B cell (primary cell): ENCODE measurements around the gene ARL6. TPM values are rescaled to one million over a fixed set of nuclear protein-coding genes. Genes with fewer than 3 reads are reported as not detected.

Experiments used
- ATAC-seq: fragments of 200-7000 bp; cut with Tn5 transposase; one replicate; pipeline ENCODE4 v1.10.0; 2021; ENCODE audit warnings: low read depth, mild to moderate bottlenecking, moderate number of reproducible peaks, moderate library complexity
- CTCF ChIA-PET: fragments of 350-600 bp; sonication (Branson Sonifier 250); formaldehyde crosslinking; loops from one replicate; lab custom pipeline; 2021; ENCODE audit warnings: antibody characterized with exemption, inconsistent platforms; lab: Charles Lee
- POLR2A ChIA-PET: fragments of 350-600 bp; sonication (Branson Sonifier 250); formaldehyde crosslinking; loops from one replicate; lab custom pipeline; 2021; ENCODE audit warnings: antibody characterized with exemption; lab: Charles Lee
- DNase-seq: peaks from one replicate; pipeline ENCODE4 v3.0.0; 2013
- H2AFZ ChIP-seq: 2 replicates; pipeline ENCODE4 v1.6.1; 2012; ENCODE audit warnings: mild to moderate bottlenecking, low read depth, low read length; ENCODE audit not compliant: insufficient read depth, poor library complexity, severe bottlenecking
- H3K27ac ChIP-seq, 2 donors: 1 replicate in 1 of 2; 2 replicates in 1 of 2; pipeline ENCODE4 v1.5.1; 2012 to 2013; ENCODE audit warnings: low read length in 2 of 2, mild to moderate bottlenecking in 2 of 2, moderate library complexity in 1 of 2
- H3K27me3 ChIP-seq, 4 experiments: fragments of 200-600 bp in 1 of 4; sonication (generic) in 1 of 4; replicated peaks in 1 of 4; 1 replicate in 2 of 4; 2 replicates in 2 of 4; pipeline versions ENCODE4 v1.6.1 to v1.7.0; 2013 to 2016; ENCODE audit warnings: low read length in 3 of 4, mild to moderate bottlenecking in 2 of 4, mixed read lengths in 1 of 4, moderate library complexity in 1 of 4; ENCODE audit not compliant: insufficient read depth in 4 of 4, control insufficient read depth in 3 of 4; ENCODE audit errors: control extremely low read depth in 1 of 4
- H3K36me3 ChIP-seq, 2 experiments: replicated peaks in 1 of 2; 1 replicate in 1 of 2; 2 replicates in 1 of 2; pipeline versions ENCODE4 v1.6.1 to v1.7.1; 2013; ENCODE audit warnings: low read length in 1 of 2; ENCODE audit not compliant: insufficient read depth in 2 of 2, control insufficient read depth in 1 of 2; ENCODE audit errors: control extremely low read depth in 1 of 2, extremely low read depth in 1 of 2
- H3K4me1 ChIP-seq, 2 donors: fragments of 200-600 bp in 1 of 2; sonication (generic) in 1 of 2; 1 replicate in 1 of 2; 2 replicates in 1 of 2; pipeline versions ENCODE4 v1.5.1 to v1.6.1; 2013 to 2017; ENCODE audit warnings: low read length in 2 of 2; ENCODE audit not compliant: control insufficient read depth in 2 of 2, insufficient read depth in 2 of 2
- H3K4me2 ChIP-seq: replicated peaks from 2 replicates; pipeline ENCODE3; 2012; ENCODE audit warnings: mild to moderate bottlenecking, low read depth, low read length; ENCODE audit not compliant: poor library complexity, severe bottlenecking
- H3K4me3 ChIP-seq, 5 experiments: fragments of 200-600 bp in 1 of 5; sonication (generic) in 1 of 5; 1 replicate in 3 of 5; 2 replicates in 2 of 5; pipeline versions ENCODE4 v1.5.1 to v1.7.0; 2011 to 2016; ENCODE audit warnings: low read length in 4 of 5, mild to moderate bottlenecking in 4 of 5, low read depth in 2 of 5, control low read depth in 1 of 5, moderate library complexity in 1 of 5; ENCODE audit not compliant: insufficient read depth in 1 of 5; ENCODE audit errors: control extremely low read depth in 1 of 5, extremely low read depth in 1 of 5
- H3K79me2 ChIP-seq: fragments of 200-600 bp; sonication (generic); one replicate; pipeline ENCODE4 v1.6.0; 2016; ENCODE audit warnings: low read length; ENCODE audit not compliant: control insufficient read depth, insufficient read depth
- H3K9ac ChIP-seq: fragments of 200-600 bp; sonication (generic); 2 replicates; pipeline ENCODE4 v1.6.1; 2017; ENCODE audit warnings: mild to moderate bottlenecking, low read length, moderate library complexity
- H3K9me3 ChIP-seq, 3 donors: one replicate each; pipeline versions ENCODE4 v1.6.1 to v1.7.1; 2013; ENCODE audit warnings: low read length in 2 of 3; ENCODE audit not compliant: control insufficient read depth in 2 of 3, insufficient read depth in 1 of 3; ENCODE audit errors: control extremely low read depth in 1 of 3
- H4K20me1 ChIP-seq: 2 replicates; pipeline ENCODE4 v1.6.0; 2012; ENCODE audit warnings: mild to moderate bottlenecking, low read length; ENCODE audit not compliant: insufficient read depth, control insufficient read depth, poor library complexity, severe bottlenecking
- H3K27ac Mint-ChIP-seq: one replicate; pipeline ENCODE4 v1.8.0; 2021; ENCODE audit warnings: mixed read lengths
- H3K27me3 Mint-ChIP-seq: one replicate; pipeline ENCODE4 v1.8.0; 2021; ENCODE audit warnings: mixed read lengths
- H3K4me1 Mint-ChIP-seq: one replicate; pipeline ENCODE4 v1.8.0; 2021; ENCODE audit warnings: mixed read lengths
- H3K4me3 Mint-ChIP-seq: one replicate; pipeline ENCODE4 v1.8.0; 2021; ENCODE audit warnings: mixed read lengths
- H3K9me3 Mint-ChIP-seq: one replicate; pipeline ENCODE4 v1.8.0; 2022; ENCODE audit warnings: mixed read lengths; ENCODE audit not compliant: insufficient read depth
- EZH2 ChIP-seq: IDR thresholded peaks from 2 replicates; pipeline ENCODE4 v1.6.1; 2012; ENCODE audit warnings: borderline replicate concordance, low read depth, mild to moderate bottlenecking, moderate library complexity, low read length; ENCODE audit not compliant: insufficient read depth, poor library complexity, severe bottlenecking
- WGBS: methylation state at CpG from one replicate; pipeline ENCODE4 v1.1.5; 2013; ENCODE audit warnings: missing lambda C conversion rate; ENCODE audit not compliant: insufficient coverage; 5-methylcytosine and 5-hydroxymethylcytosine counted together
- intact Hi-C: fragments of 100-400 bp; cut with micrococcal nuclease; formaldehyde crosslinking; loops from one replicate; pipeline ENCODE4 v1.10.0; 2022
- polyA plus RNA-seq: library from polyadenylated mRNA; depleted of rRNA; stranded (reverse); fragments of >200 nt; gene quantifications from 2 replicates; pipeline ENCODE4 v1.2.3, GENCODE V29; 2012
- total RNA-seq, 2 donors: library from RNA; stranded (reverse); fragments of 120-200 nt in 1 of 2; gene quantifications; 1 replicate in 1 of 2; 2 replicates in 1 of 2; pipeline versions ENCODE4 v1.2.3 to v1.2.4, GENCODE V29; 2013 to 2022
- TF ChIP-seq, protein P1 (sequence below): fragments of 200-600 bp; IDR thresholded peaks from one replicate; pipeline ENCODE4 v1.8.0; 2022; ENCODE audit warnings: antibody characterized with exemption, mild to moderate bottlenecking

The ARL6 gene
- total and polyA plus RNA-seq, 2 donors (not counting 1 experiment from before 2014, with no cell fraction given) = 1.6 to 5.6 TPM

DNA sequence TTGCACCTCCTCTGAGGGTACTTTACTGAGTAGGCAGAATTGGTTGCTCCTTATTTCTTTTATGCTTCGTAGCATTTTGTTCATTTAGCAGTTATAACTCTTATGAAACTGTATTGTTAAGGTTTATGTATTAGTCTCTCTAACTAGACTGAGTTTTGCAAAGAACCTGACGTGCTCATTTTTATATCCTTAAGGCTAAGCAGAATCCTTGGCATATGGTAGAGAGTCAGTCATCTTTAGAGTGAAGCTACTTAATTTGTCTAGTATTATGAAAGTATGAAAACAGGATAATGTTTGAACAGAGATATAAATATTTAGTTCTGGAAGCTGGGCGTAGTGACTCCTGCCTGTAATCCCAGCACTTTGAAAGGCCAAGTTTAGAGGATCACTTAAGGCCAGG is 77.4 kb downstream of the ARL6 start:
- CTCF ChIA-PET = no interaction called here

GRCh38 chr3:97848779-97849178 is 84.2 kb downstream of the ARL6 start:
- DNase-seq (no peak), ATAC-seq (no peak)
- no peaks in the 10 kb centered on the region for H3K4me1 ChIP-seq
- no peak overlapping the region for H3K27ac ChIP-seq
- H4K20me1 ChIP-seq = no peaks in the 10 kb centered on the region
- H3K4me1 Mint-ChIP-seq = no peaks in the 10 kb centered on the region
- no peak overlapping the region for H3K27ac Mint-ChIP-seq
- WGBS = no CpG with 5 or more reads among the region's 3 CpGs
- H3K4me3 Mint-ChIP-seq = no peak overlapping the region
- H3K27me3 ChIP-seq = peaks cover 0 to 3% (median 0%) of the 10 kb centered on the region in 4 experiments
- CTCF ChIA-PET = no interaction called here
- no peak overlapping the region for H3K4me2 ChIP-seq
- H3K9me3 Mint-ChIP-seq = peaks cover 2% of the 10 kb centered on the region
- no peaks in the 10 kb centered on the region for H3K27me3 Mint-ChIP-seq
- intact Hi-C loops = no loop called here
- H2AFZ ChIP-seq = no peak overlapping the region
- POLR2A ChIA-PET = no interaction called here
- H3K4me3 ChIP-seq = no peak overlapping the region
- no peaks in the 10 kb centered on the region for H3K36me3 ChIP-seq
- H3K79me2 ChIP-seq = no peaks in the 10 kb centered on the region
- no peak overlapping the region for H3K9ac ChIP-seq
- H3K9me3 ChIP-seq = no peaks in the 10 kb centered on the region
- TF ChIP-seq, protein P1, sequence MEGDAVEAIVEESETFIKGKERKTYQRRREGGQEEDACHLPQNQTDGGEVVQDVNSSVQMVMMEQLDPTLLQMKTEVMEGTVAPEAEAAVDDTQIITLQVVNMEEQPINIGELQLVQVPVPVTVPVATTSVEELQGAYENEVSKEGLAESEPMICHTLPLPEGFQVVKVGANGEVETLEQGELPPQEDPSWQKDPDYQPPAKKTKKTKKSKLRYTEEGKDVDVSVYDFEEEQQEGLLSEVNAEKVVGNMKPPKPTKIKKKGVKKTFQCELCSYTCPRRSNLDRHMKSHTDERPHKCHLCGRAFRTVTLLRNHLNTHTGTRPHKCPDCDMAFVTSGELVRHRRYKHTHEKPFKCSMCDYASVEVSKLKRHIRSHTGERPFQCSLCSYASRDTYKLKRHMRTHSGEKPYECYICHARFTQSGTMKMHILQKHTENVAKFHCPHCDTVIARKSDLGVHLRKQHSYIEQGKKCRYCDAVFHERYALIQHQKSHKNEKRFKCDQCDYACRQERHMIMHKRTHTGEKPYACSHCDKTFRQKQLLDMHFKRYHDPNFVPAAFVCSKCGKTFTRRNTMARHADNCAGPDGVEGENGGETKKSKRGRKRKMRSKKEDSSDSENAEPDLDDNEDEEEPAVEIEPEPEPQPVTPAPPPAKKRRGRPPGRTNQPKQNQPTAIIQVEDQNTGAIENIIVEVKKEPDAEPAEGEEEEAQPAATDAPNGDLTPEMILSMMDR = no peak
- no peak for TF ChIP-seq EZH2

More for the DNA sequence above, 77.4 kb downstream of the ARL6 start:
- intact Hi-C loops = no loop called here
- H3K9me3 Mint-ChIP-seq = no peaks in the 10 kb centered on the region
- H4K20me1 ChIP-seq = no peaks in the 10 kb centered on the region
- POLR2A ChIA-PET = no interaction called here
- H3K27me3 ChIP-seq = peaks cover 0 to 3% (median 0%) of the 10 kb centered on the region in 4 experiments
- no peak overlapping the region for H3K4me3 Mint-ChIP-seq
- no peak overlapping the region for H2AFZ ChIP-seq
- H3K27ac Mint-ChIP-seq = no peak overlapping the region
- H3K9me3 ChIP-seq = no peaks in the 10 kb centered on the region
- H3K9ac ChIP-seq = no peak overlapping the region
- no peak overlapping the region for H3K27ac ChIP-seq
- H3K36me3 ChIP-seq = no peaks in the 10 kb centered on the region
- H3K4me3 ChIP-seq = no peak overlapping the region
- H3K79me2 ChIP-seq = no peaks in the 10 kb centered on the region
- WGBS = 86% methylated on average over 1 of the region's 3 CpGs
- no peak for ATAC-seq
- peaks cover 3% of the 10 kb centered on the region for H3K27me3 Mint-ChIP-seq
- no peak for TF ChIP-seq EZH2
- TF ChIP-seq, protein P1 = no peak
- no peaks in the 10 kb centered on the region for H3K4me1 ChIP-seq
- no peak overlapping the region for H3K4me2 ChIP-seq
- DNase-seq = no peak
- no peaks in the 10 kb centered on the region for H3K4me1 Mint-ChIP-seq

Other genes with a start within 250 kb of the ARL6 start
- 2.0 and 2.2 TPM in 2 replicates for gene CRYBG3, start 57.3 kb downstream of the ARL6 start, total RNA-seq
- gene CRYBG3, start 57.3 kb downstream of the ARL6 start, polyA plus RNA-seq = 0.33 and 3.0 TPM in 2 replicates
- gene RIOX2, start 207.7 kb downstream of the ARL6 start, total RNA-seq = 23.6 and 27.8 TPM in 2 replicates
- gene RIOX2, start 207.7 kb downstream of the ARL6 start, polyA plus RNA-seq = 15.2 and 18.5 TPM in 2 replicates